Measurements from ENCODE around the gene SDK2.

DNA sequence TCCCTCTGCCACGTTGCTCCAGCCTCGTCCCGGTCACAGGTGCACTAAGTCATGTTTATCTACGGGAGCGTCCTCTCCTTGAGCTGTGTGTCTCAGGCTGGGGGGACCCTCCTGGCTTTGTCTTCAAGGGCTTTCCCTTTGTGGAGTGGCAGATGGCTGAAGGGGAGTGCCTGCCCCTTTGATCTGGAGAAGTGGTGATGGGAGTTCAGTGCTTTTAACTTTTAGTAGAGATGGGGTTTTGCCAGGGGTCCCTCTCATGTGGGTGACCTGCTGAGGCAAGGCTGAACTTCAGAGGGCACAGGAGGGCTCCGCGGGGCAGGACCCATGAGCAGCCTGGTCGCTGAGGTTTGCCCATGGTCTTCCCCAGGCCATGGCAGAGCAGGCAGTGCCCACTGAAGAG is 259.3 kb downstream of the SDK2 start:
- TF ChIP-seq ZNF626 (tag by site-specific recombination; IDR thresholded peaks at IDR 0.05), result no peak
- TF ChIP-seq, protein P1, sequence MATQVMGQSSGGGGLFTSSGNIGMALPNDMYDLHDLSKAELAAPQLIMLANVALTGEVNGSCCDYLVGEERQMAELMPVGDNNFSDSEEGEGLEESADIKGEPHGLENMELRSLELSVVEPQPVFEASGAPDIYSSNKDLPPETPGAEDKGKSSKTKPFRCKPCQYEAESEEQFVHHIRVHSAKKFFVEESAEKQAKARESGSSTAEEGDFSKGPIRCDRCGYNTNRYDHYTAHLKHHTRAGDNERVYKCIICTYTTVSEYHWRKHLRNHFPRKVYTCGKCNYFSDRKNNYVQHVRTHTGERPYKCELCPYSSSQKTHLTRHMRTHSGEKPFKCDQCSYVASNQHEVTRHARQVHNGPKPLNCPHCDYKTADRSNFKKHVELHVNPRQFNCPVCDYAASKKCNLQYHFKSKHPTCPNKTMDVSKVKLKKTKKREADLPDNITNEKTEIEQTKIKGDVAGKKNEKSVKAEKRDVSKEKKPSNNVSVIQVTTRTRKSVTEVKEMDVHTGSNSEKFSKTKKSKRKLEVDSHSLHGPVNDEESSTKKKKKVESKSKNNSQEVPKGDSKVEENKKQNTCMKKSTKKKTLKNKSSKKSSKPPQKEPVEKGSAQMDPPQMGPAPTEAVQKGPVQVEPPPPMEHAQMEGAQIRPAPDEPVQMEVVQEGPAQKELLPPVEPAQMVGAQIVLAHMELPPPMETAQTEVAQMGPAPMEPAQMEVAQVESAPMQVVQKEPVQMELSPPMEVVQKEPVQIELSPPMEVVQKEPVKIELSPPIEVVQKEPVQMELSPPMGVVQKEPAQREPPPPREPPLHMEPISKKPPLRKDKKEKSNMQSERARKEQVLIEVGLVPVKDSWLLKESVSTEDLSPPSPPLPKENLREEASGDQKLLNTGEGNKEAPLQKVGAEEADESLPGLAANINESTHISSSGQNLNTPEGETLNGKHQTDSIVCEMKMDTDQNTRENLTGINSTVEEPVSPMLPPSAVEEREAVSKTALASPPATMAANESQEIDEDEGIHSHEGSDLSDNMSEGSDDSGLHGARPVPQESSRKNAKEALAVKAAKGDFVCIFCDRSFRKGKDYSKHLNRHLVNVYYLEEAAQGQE (tag by site-specific recombination; IDR thresholded peaks at IDR 0.05), result no peak
